GM10266 (cell line): Measurements from ENCODE around the gene EMILIN2.

Experiments used
- DNase-seq: peaks from one replicate; pipeline ENCODE4 v3.0.0; 2012; ENCODE audit errors: extremely low spot score
- CTCF ChIP-seq: IDR thresholded peaks from 2 replicates; pipeline ENCODE4 v1.5.1; 2012; ENCODE audit warnings: mild to moderate bottlenecking, low read depth; ENCODE audit not compliant: control insufficient read depth, insufficient read depth; ENCODE audit errors: missing control alignments

EMILIN2 gene

GRCh38 chr18:2953935-2954653 lies 107.3 kb downstream of the EMILIN2 start:
- no peak for DNase-seq
- no peak for TF ChIP-seq CTCF

- no peak for TF ChIP-seq CTCF
- no peak for DNase-seq
These were observed 108.3 kb downstream of the EMILIN2 start for GRCh38 chr18:2954869-2955645.

GRCh38 chr18:2956056-2956455 lies 109.2 kb downstream of the EMILIN2 start:
- DNase-seq, result no peak
- TF ChIP-seq CTCF, result no peak

GRCh38 chr18:2958819-2959298 lies 112.1 kb downstream of the EMILIN2 start:
- TF ChIP-seq CTCF, result no peak
- peak; percentile 30 for DNase-seq

GRCh38 chr18:2959341-2959740 lies 112.5 kb downstream of the EMILIN2 start:
- DNase-seq, result no peak
- no peak for TF ChIP-seq CTCF

GRCh38 chr18:2960983-2961696 lies 114.3 kb downstream of the EMILIN2 start:
- TF ChIP-seq CTCF, result no peak

More at GRCh38 chr18:2960983-2961696, 114.3 kb downstream of the EMILIN2 start:
- no peak for DNase-seq
